K562 (cell line): ENCODE data around the gene GPC3. TPM values are rescaled to one million over a fixed set of nuclear protein-coding genes. Genes with fewer than 3 reads are reported as not detected.

Experiments
- ATAC-seq: fragments of 200-7000 bp; cut with Tn5 transposase; 3 replicates; pipeline ENCODE4 v1.9.1; 2020; ENCODE audit warnings: moderate library complexity
- BruUV-seq: library from RNA; stranded (reverse); fragments of 400-500 nt; replicated peaks from 2 replicates; lab custom pipeline; 2021; lab: Mats Ljungman, UMichigan
- CTCF ChIA-PET: fragments of 300-600 bp; formaldehyde crosslinking; extraction: SDS; loops from one replicate; lab custom pipeline; 2021; ENCODE audit warnings: low intra/inter-chr PET ratio; lab: Yijun Ruan, JAX
- POLR2A ChIA-PET: fragments of 300-600, 350-650 bp; sonication (Branson Sonifier 250); formaldehyde crosslinking; extraction: SDS; loops from one replicate; lab custom pipeline; 2021; ENCODE audit warnings: antibody characterized with exemption, inconsistent platforms; lab: Yijun Ruan, JAX
- DNase-seq, 4 experiments: peaks; one replicate each; pipeline versions ENCODE4 v3.0.0 to v3.0.0-alpha.2; 2011 to 2018; ENCODE audit warnings: low spot score in 3 of 4, mixed read lengths in 3 of 4; ENCODE audit errors: extremely low read depth in 1 of 4
- FAIRE-seq: peaks from 2 replicates; lab custom pipeline; 2011; peaks lifted over from hg19 to GRCh38; lab: Jason Lieb, UNC
- H2AFZ ChIP-seq: 2 replicates; pipeline ENCODE4 v1.6.0; 2011; ENCODE audit warnings: low read depth, low read length, control low read depth, inconsistent platforms
- H3K27ac ChIP-seq: fragments of 200-600 bp; 3 replicates; pipeline ENCODE4 v1.8.0; 2011; ENCODE audit warnings: low read depth, mild to moderate bottlenecking, control low read depth, inconsistent platforms, low read length, moderate library complexity, mixed read lengths; ENCODE audit errors: extremely low read depth
- H3K27me3 ChIP-seq, 2 experiments: fragments of 300-600 bp in 1 of 2; 2 replicates in 1 of 2; 3 replicates in 1 of 2; pipeline versions ENCODE4 v1.6.0 to v1.8.0; 2011; ENCODE audit warnings: inconsistent platforms in 2 of 2, low read length in 2 of 2, mild to moderate bottlenecking in 1 of 2, mixed read lengths in 1 of 2, moderate library complexity in 1 of 2; ENCODE audit not compliant: control insufficient read depth in 2 of 2, insufficient read depth in 2 of 2
- H3K36me3 ChIP-seq: fragments of 300-600 bp; 3 replicates; pipeline ENCODE4 v1.8.0; 2011; ENCODE audit warnings: mild to moderate bottlenecking, low read length, inconsistent platforms; ENCODE audit not compliant: control insufficient read depth, insufficient read depth
- H3K4me1 ChIP-seq, 2 experiments: fragments of 200-600 bp in 1 of 2; replicated peaks in 1 of 2; 2 replicates in 1 of 2; 3 replicates in 1 of 2; pipeline versions ENCODE4 v1.5.1 to v1.8.0; 2011; ENCODE audit warnings: inconsistent platforms in 2 of 2, low read length in 2 of 2, mild to moderate bottlenecking in 1 of 2, mixed read lengths in 1 of 2, moderate library complexity in 1 of 2; ENCODE audit not compliant: control insufficient read depth in 2 of 2, insufficient read depth in 2 of 2
- H3K4me2 ChIP-seq: 2 replicates; pipeline ENCODE4 v1.6.1; 2011; ENCODE audit warnings: low read length, control low read depth, inconsistent platforms, mixed read lengths; ENCODE audit not compliant: insufficient read depth
- H3K4me3 ChIP-seq: fragments of 200-600 bp; sonication (generic), shearing (Covaris generic); 2 replicates; pipeline ENCODE4 v1.5.1; 2016; ENCODE audit warnings: control low read depth, inconsistent platforms
- H3K79me2 ChIP-seq: fragments of 200-600 bp; 3 replicates; pipeline ENCODE4 v1.8.0; 2011; ENCODE audit warnings: low read length, inconsistent platforms; ENCODE audit not compliant: control insufficient read depth, insufficient read depth
- H3K9ac ChIP-seq, 2 experiments: 2 replicates each; pipeline versions ENCODE4 v1.6.0 to v1.6.1; 2011; ENCODE audit warnings: low read depth in 2 of 2, low read length in 2 of 2, control low read depth in 1 of 2, inconsistent platforms in 1 of 2, mild to moderate bottlenecking in 1 of 2, mixed read lengths in 1 of 2; ENCODE audit not compliant: insufficient read depth in 1 of 2
- H3K9me1 ChIP-seq: one replicate; pipeline ENCODE4 v1.6.0; 2011; ENCODE audit warnings: inconsistent platforms, mild to moderate bottlenecking, low read length, moderate library complexity; ENCODE audit not compliant: control insufficient read depth, insufficient read depth
- H3K9me3 ChIP-seq: replicated peaks from 2 replicates; pipeline ENCODE4 v1.5.1; 2011; ENCODE audit warnings: low read depth, low read length, inconsistent platforms; ENCODE audit not compliant: control insufficient read depth, insufficient read depth
- H4K20me1 ChIP-seq: replicated peaks from 2 replicates; pipeline ENCODE4 v1.6.1; 2011; ENCODE audit warnings: low read length, inconsistent platforms, mixed read lengths; ENCODE audit not compliant: control insufficient read depth, insufficient read depth
- NEUROD1 ChIP-seq: fragments of 150-350 bp; IDR thresholded peaks from 2 replicates; pipeline ENCODE4 v1.6.1; 2014; ENCODE audit warnings: borderline replicate concordance, low read length, low read depth; ENCODE audit not compliant: partially characterized antibody
- PYGO2 ChIP-seq: fragments of 450-650 bp; IDR thresholded peaks from 2 replicates; pipeline ENCODE4 v1.6.1; 2016; ENCODE audit warnings: mild to moderate bottlenecking, missing genetic modification characterization, moderate library complexity, missing compliant biosample characterization
- ZNF274 ChIP-seq: IDR thresholded peaks from 2 replicates; pipeline ENCODE4 v1.6.1; 2011; ENCODE audit warnings: low read depth, mild to moderate bottlenecking, low read length, moderate library complexity, borderline replicate concordance
- ZNF444 ChIP-seq: fragments of 250-450 bp; sonication (Bioruptor Pico); IDR thresholded peaks from 2 replicates; pipeline ENCODE4 v1.4.0; 2020; ENCODE audit warnings: mild to moderate bottlenecking, moderate library complexity
- WGBS: fragments of 100-300 bp; shearing (Covaris generic); methylation state at CpG from one replicate; pipeline ENCODE4 v1.1.6; 2016; ENCODE audit warnings: low coverage, mixed read lengths; ENCODE audit not compliant: insufficient coverage; ENCODE audit errors: missing lambda C conversion rate; 5-methylcytosine and 5-hydroxymethylcytosine counted together
- in situ Hi-C: fragments of 300-500 bp; cut with MboI; formaldehyde crosslinking; loops from 4 replicates; pipeline ENCODE4 v1.15.0; 2018; ENCODE audit warnings: inconsistent platforms, mixed read lengths
- intact Hi-C: fragments of 100-400 bp; cut with micrococcal nuclease; formaldehyde crosslinking; loops from 2 replicates; pipeline ENCODE4 v1.14.2; 2022
- polyA plus RNA-seq, 8 experiments: library from polyadenylated mRNA; depleted of rRNA in 4 of 8; stranded (reverse) in 5 of 8; unstranded in 3 of 8; fragments of >200 nt; fragmentation: Nextera tagmentation in 2 of 8; fragmentation: Illumina TruSeq in 1 of 8; extraction: Ambion mirVana in 2 of 8; extraction: Trizol in 1 of 8; gene quantifications; 2 replicates each; pipeline versions ENCODE4 v1.2.1 to v1.2.3, GENCODE V29; 2011 to 2014; ENCODE audit warnings: inconsistent platforms in 1 of 8, missing spikeins in 1 of 8
- total RNA-seq, 7 experiments: library from RNA; depleted of rRNA in 6 of 7; stranded (reverse); fragments of >200 nt in 6 of 7; fragmentation: Illumina TruSeq in 2 of 7; extraction: Trizol in 2 of 7; gene quantifications; 2 replicates each; pipeline versions ENCODE4 v1.2.1 to v1.2.3, GENCODE V29; 2011 to 2021; ENCODE audit warnings: low replicate concordance in 1 of 7
- TF ChIP-seq, protein P1 (sequence below): fragments of 250-450 bp; sonication (Bioruptor Pico); IDR thresholded peaks from 2 replicates; pipeline ENCODE4 v1.8.0; 2022; ENCODE audit warnings: moderate library complexity, mild to moderate bottlenecking, inconsistent platforms
- TF ChIP-seq, protein P2 (sequence below), 2 experiments: fragments of 450-650 bp in 1 of 2; IDR thresholded peaks; 2 replicates each; pipeline ENCODE4 v1.6.1; 2011 to 2017; ENCODE audit warnings: low read depth in 2 of 2, antibody characterized with exemption in 1 of 2, borderline replicate concordance in 1 of 2, low read length in 1 of 2, mild to moderate bottlenecking in 1 of 2, mixed read lengths in 1 of 2; ENCODE audit not compliant: control insufficient read depth in 1 of 2
- TF ChIP-seq, protein P3 (sequence below): fragments of 250-450 bp; sonication (Bioruptor Pico); IDR thresholded peaks from 2 replicates; pipeline ENCODE4 v1.5.0; 2022; ENCODE audit warnings: mild to moderate bottlenecking

GPC3 gene
- total and polyA plus RNA-seq, 9 of the 15 experiments (the other 6 are each of a cell fraction or from before 2014, with no cell fraction given): 0.42 TPM; not detected in 8

DNA sequence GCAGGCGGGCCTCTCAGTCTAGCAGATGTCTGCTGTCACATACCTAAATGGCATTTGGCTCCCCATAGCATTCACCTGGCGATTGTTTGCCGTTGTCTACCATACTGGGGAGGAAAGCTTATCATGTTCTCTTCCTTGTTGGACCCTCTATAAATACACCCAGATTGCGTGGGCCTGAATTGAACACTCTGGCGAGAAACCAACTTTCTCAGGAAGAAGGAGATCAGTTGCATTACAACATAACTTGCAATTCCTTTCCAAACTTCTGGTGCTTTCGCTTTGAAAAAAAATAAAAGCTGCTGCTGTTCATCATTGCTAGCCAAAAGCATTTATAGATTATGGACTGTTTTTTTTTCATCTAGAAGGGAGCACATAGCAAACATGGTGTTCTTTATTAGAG lies 340.1 kb downstream of the GPC3 start:
- H3K79me2 ChIP-seq: no peaks in the 10 kb centered on the region
- H2AFZ ChIP-seq: no peak overlapping the region
- H3K36me3 ChIP-seq: no peaks in the 10 kb centered on the region
- DNase-seq (no peak), FAIRE-seq (no peak), ATAC-seq (no peak)
- in situ Hi-C loops (no loop called here), intact Hi-C loops (no loop called here)
- no peak overlapping the region for H3K27ac ChIP-seq
- no peaks in the 10 kb centered on the region for H3K4me1 ChIP-seq
- no peaks in the 10 kb centered on the region for H4K20me1 ChIP-seq
- no peaks in the 10 kb centered on the region for H3K9me1 ChIP-seq
- TF ChIP-seq ZNF444 (CRISPR knock-in tag): no peak
- H3K9me3 ChIP-seq: no peaks in the 10 kb centered on the region
- 0% methylated on average over 4 of the region's 6 CpGs for WGBS
- no peak overlapping the region for H3K4me3 ChIP-seq
- CTCF ChIA-PET: no interaction called here
- no peaks in the 10 kb centered on the region for H3K27me3 ChIP-seq
- H3K4me2 ChIP-seq: no peak overlapping the region
- no TSS peak for BruUV-seq
- H3K9ac ChIP-seq: no peak overlapping the region
- POLR2A ChIA-PET: no interaction called here

DNA sequence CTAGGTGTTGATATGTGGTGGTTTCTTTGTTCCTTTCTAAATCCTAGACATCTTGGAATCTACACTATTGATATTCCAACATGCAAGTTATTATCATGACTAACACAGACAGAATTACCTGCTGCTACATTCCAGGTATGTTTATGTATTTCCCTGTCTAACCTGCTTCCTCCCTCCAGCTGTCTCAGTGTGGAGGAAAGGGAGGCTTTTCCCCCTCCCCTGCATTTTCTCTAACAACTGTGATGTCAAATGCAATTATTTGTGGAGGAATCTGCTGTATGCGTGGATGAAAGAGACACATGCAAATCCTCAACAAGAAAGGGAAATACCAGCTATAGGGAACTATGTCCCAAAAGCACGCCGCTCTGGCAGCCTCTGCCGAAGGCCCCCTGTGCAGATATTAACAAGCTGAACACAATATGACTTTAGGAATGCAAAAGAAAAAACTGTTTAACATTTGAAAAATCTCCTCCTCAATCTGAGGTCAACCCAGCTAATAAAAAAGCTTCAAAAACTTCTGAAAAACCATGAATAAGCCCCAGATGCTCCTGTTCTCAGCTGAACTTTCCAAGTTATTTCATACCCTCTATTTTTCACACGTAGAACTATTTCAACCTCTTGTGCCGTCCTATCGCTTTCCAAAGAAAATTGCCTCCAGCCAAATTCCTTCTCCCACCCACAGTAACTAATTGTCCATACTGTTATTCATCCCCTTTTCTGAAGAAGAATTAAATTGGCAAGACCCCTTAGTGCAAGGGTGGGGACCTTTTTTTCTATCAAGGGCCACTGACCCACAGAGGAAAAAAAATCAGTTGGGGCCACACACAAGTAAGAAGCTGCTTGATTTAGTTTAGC lies 345.0 kb downstream of the GPC3 start:
- ChIA-PET POLR2A (interaction anchor here (0.7 kb wide), 1 partner anchor 32 kb away, joined by 3 read pairs; no protein-coding TSS in a partner anchor), CTCF (no interaction called here)
- H3K27ac ChIP-seq: no peak overlapping the region
- no peak for DNase-seq
- no peaks in the 10 kb centered on the region for H4K20me1 ChIP-seq
- no peaks in the 10 kb centered on the region for H3K9me3 ChIP-seq
- no peak for FAIRE-seq
- no TSS peak for BruUV-seq
- intact Hi-C loops: no loop called here
- no peaks in the 10 kb centered on the region for H3K9me1 ChIP-seq
- H3K27me3 ChIP-seq: no peaks in the 10 kb centered on the region
- no peak for ATAC-seq
- H3K79me2 ChIP-seq: no peaks in the 10 kb centered on the region
- H3K4me3 ChIP-seq: no peak overlapping the region
- no peaks in the 10 kb centered on the region for H3K4me1 ChIP-seq
- in situ Hi-C loops: no loop called here
- H3K4me2 ChIP-seq: no peak overlapping the region
- H3K9ac ChIP-seq: no peak overlapping the region
- H3K36me3 ChIP-seq: no peaks in the 10 kb centered on the region
- no peak overlapping the region for H2AFZ ChIP-seq
- WGBS: 3% methylated on average over 5 of the region's 7 CpGs
- TF ChIP-seq, protein P1, sequence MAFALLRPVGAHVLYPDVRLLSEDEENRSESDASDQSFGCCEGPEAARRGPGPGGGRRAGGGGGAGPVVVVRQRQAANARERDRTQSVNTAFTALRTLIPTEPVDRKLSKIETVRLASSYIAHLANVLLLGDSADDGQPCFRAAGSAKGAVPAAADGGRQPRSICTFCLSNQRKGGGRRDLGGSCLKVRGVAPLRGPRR: no peak
- TF ChIP-seq NEUROD1 (no peak), PYGO2 (tag) (no peak), ZNF274 (no peak)
- TF ChIP-seq, protein P2, sequence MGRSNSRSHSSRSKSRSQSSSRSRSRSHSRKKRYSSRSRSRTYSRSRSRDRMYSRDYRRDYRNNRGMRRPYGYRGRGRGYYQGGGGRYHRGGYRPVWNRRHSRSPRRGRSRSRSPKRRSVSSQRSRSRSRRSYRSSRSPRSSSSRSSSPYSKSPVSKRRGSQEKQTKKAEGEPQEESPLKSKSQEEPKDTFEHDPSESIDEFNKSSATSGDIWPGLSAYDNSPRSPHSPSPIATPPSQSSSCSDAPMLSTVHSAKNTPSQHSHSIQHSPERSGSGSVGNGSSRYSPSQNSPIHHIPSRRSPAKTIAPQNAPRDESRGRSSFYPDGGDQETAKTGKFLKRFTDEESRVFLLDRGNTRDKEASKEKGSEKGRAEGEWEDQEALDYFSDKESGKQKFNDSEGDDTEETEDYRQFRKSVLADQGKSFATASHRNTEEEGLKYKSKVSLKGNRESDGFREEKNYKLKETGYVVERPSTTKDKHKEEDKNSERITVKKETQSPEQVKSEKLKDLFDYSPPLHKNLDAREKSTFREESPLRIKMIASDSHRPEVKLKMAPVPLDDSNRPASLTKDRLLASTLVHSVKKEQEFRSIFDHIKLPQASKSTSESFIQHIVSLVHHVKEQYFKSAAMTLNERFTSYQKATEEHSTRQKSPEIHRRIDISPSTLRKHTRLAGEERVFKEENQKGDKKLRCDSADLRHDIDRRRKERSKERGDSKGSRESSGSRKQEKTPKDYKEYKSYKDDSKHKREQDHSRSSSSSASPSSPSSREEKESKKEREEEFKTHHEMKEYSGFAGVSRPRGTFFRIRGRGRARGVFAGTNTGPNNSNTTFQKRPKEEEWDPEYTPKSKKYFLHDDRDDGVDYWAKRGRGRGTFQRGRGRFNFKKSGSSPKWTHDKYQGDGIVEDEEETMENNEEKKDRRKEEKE (IDR thresholded peaks at IDR 0.05; ENCODE audit: borderline replicate concordance in 1 of 2, control insufficient read depth in 1 of 2, low read depth in 2 of 2, low read length in 1 of 2): no peak
- TF ChIP-seq, protein P3, sequence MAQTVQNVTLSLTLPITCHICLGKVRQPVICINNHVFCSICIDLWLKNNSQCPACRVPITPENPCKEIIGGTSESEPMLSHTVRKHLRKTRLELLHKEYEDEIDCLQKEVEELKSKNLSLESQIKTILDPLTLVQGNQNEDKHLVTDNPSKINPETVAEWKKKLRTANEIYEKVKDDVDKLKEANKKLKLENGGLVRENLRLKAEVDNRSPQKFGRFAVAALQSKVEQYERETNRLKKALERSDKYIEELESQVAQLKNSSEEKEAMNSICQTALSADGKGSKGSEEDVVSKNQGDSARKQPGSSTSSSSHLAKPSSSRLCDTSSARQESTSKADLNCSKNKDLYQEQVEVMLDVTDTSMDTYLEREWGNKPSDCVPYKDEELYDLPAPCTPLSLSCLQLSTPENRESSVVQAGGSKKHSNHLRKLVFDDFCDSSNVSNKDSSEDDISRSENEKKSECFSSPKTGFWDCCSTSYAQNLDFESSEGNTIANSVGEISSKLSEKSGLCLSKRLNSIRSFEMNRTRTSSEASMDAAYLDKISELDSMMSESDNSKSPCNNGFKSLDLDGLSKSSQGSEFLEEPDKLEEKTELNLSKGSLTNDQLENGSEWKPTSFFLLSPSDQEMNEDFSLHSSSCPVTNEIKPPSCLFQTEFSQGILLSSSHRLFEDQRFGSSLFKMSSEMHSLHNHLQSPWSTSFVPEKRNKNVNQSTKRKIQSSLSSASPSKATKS: no peak
